ENCODE data around the gene SFTPB.

DNA sequence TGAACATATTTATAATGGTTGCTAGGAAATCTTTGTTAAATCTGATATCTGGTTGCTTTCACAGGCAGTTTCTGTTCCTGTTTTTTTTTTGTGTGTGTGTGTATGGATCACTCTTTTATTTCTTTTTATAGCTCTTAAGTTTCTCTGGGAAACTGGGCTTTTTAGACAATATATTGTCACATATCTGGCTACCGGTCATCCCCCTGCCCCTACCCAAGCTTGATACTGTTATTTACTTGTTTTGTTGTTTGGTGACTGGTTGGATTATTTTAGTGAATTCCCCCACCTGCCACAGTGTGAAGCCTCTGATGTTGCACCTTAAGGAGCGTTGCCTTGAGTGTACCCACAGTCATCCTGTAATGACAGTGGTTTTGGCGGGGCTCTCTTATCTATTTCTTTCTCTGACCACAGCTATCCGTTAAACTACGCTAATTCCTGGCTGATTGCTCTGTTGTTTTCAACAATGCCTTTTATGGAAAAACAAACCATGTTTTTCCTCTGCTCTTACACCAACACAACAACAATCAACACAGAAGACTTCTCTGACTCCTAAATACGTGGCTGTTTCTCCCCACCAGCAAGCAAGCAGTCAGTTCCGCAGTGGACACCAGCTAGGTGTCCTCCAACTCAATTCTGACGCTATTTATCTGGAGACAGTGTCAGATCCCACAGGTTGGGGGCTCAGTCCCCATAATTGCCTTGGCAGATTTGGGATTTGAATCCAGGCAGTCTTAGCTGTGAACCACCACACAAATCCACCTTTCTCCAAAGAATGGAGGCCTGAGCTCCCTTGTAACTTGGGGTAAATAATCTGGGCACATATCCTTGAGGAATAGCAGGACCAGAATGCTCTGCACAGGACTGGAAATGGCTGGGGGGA lies 37.0 kb upstream of the SFTPB start:
- TF ChIP-seq, protein P1, sequence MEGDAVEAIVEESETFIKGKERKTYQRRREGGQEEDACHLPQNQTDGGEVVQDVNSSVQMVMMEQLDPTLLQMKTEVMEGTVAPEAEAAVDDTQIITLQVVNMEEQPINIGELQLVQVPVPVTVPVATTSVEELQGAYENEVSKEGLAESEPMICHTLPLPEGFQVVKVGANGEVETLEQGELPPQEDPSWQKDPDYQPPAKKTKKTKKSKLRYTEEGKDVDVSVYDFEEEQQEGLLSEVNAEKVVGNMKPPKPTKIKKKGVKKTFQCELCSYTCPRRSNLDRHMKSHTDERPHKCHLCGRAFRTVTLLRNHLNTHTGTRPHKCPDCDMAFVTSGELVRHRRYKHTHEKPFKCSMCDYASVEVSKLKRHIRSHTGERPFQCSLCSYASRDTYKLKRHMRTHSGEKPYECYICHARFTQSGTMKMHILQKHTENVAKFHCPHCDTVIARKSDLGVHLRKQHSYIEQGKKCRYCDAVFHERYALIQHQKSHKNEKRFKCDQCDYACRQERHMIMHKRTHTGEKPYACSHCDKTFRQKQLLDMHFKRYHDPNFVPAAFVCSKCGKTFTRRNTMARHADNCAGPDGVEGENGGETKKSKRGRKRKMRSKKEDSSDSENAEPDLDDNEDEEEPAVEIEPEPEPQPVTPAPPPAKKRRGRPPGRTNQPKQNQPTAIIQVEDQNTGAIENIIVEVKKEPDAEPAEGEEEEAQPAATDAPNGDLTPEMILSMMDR (IDR thresholded peaks at IDR 0.05), result no peak
- no peak for TF ChIP-seq POLR2AphosphoS5 (IDR thresholded peaks at IDR 0.05)
